Ascending aorta (tissue), 2 donors: Measurements from ENCODE around the gene KRTAP10-6. TPM values are rescaled to one million over a fixed set of nuclear protein-coding genes. Genes with fewer than 3 reads are reported as not detected.
"Not testable (repeated sequence)": the region's sequence is repeated elsewhere in the genome, so short reads cannot be mapped to it uniquely, and the experiment has no call there.

Experiments
- DNase-seq, 2 donors: peaks; one replicate each; pipeline ENCODE4 v3.0.0-alpha.2; 2019; ENCODE audit warnings: low spot score in 2 of 2
- H3K27ac ChIP-seq, 2 donors: fragments of 200-600 bp; sonication (generic); one replicate each; pipeline ENCODE4 v1.5.1; 2016 to 2017; ENCODE audit warnings: mild to moderate bottlenecking in 1 of 2
- H3K27me3 ChIP-seq: fragments of 200-600 bp; sonication (generic); one replicate; pipeline ENCODE4 v1.5.1; 2017
- H3K36me3 ChIP-seq, 2 donors: fragments of 200-600 bp; sonication (generic); one replicate each; pipeline ENCODE4 v1.5.1; 2016
- H3K4me1 ChIP-seq, 2 donors: fragments of 200-600 bp; sonication (generic); one replicate each; pipeline ENCODE4 v1.5.1; 2016 to 2017; ENCODE audit warnings: mild to moderate bottlenecking in 1 of 2
- H3K4me3 ChIP-seq, 2 donors: fragments of 200-600 bp; sonication (generic); one replicate each; pipeline ENCODE4 v1.5.1; 2016 to 2017; ENCODE audit warnings: mild to moderate bottlenecking in 1 of 2
- H3K9me3 ChIP-seq, 2 donors: fragments of 200-600 bp; sonication (generic); one replicate each; pipeline ENCODE4 v1.5.1; 2016
- CTCF ChIP-seq, 3 experiments: fragments of 200-600 bp in 2 of 3; fragments of 450-650 bp in 1 of 3; sonication (generic) in 2 of 3; IDR thresholded peaks; one replicate each; pipeline ENCODE4 v1.5.1; 2016 to 2019; ENCODE audit warnings: antibody characterized with exemption in 3 of 3, mild to moderate bottlenecking in 1 of 3, moderate library complexity in 1 of 3
- intact Hi-C: fragments of 100-400 bp; cut with DNase I; formaldehyde crosslinking; loops from one replicate; pipeline ENCODE4 v1.15.1; 2023
- total RNA-seq: library from RNA; depleted of rRNA; stranded (reverse); fragments of >200 nt; gene quantifications from one replicate; pipeline ENCODE4 v1.1.0, GENCODE V29; 2016

KRTAP10-6 gene
- total RNA-seq, 1 donor from 2014 or later = not detected

GRCh38 chr21:44582055-44582454, 10.2 kb downstream of the KRTAP10-6 start:
- DNase-seq = no peak
- Histone ChIP-seq H3K4me3 (no peak overlapping the region), H3K27me3 (no peaks in the 10 kb centered on the region), H3K9me3 (peaks cover 7 to 9% of the 10 kb centered on the region in 2 donors), H3K4me1 (no peaks in the 10 kb centered on the region), H3K27ac (no peak overlapping the region), H3K36me3 (no peaks in the 10 kb centered on the region)
- TF ChIP-seq CTCF (IDR thresholded peaks at IDR 0.05) = no peak
- intact Hi-C loops = no loop called here

- Histone ChIP-seq H3K4me1 (no peaks in the 10 kb centered on the region), H3K36me3 (no peaks in the 10 kb centered on the region), H3K9me3 (peaks cover 7 to 14% of the 10 kb centered on the region in 2 donors), H3K27me3 (no peaks in the 10 kb centered on the region), H3K27ac (no peak overlapping the region), H3K4me3 (no peak overlapping the region)
- TF ChIP-seq CTCF (IDR thresholded peaks at IDR 0.05) = no peak
- intact Hi-C loops = no loop called here
- DNase-seq = no peak
These were observed 11.1 kb downstream of the KRTAP10-6 start for GRCh38 chr21:44581158-44581557.

GRCh38 chr21:44580231-44580821, 12.0 kb downstream of the KRTAP10-6 start, which contains the start of gene KRTAP10-5:
KRTAP10-5 (minus strand) TSS chr21:44580604; CDS start chr21:44580578, 26 bp downstream.
- H3K4me3 ChIP-seq, H3K27me3 ChIP-seq, intact Hi-C loops, H3K27ac ChIP-seq, H3K36me3 ChIP-seq, H3K4me1 ChIP-seq, DNase-seq: not testable (repeated sequence)
- peaks cover 7 to 14% of the 10 kb centered on the region in 2 donors for H3K9me3 ChIP-seq

GRCh38 chr21:44579833-44580144, 12.5 kb downstream of the KRTAP10-6 start:
- Histone ChIP-seq H3K9me3 (peaks cover 7 to 14% of the 10 kb centered on the region in 2 donors), H3K4me3 (no peak overlapping the region), H3K4me1 (no peaks in the 10 kb centered on the region), H3K27ac (no peak overlapping the region), H3K27me3 (no peaks in the 10 kb centered on the region), H3K36me3 (no peaks in the 10 kb centered on the region)
- intact Hi-C loops = no loop called here
- no peak for TF ChIP-seq CTCF (IDR thresholded peaks at IDR 0.05)
- no peak for DNase-seq

GRCh38 chr21:44579056-44579832, 13.1 kb downstream of the KRTAP10-6 start:
- H3K27ac ChIP-seq = no peak overlapping the region
- no peak overlapping the region for H3K4me3 ChIP-seq
- peaks cover 7 to 14% of the 10 kb centered on the region in 2 donors for H3K9me3 ChIP-seq
- no peaks in the 10 kb centered on the region for H3K27me3 ChIP-seq
- DNase-seq = no peak
- intact Hi-C loops = no loop called here
- H3K36me3 ChIP-seq = no peaks in the 10 kb centered on the region
- no peaks in the 10 kb centered on the region for H3K4me1 ChIP-seq
- TF ChIP-seq CTCF (IDR thresholded peaks at IDR 0.05) = no peak

- intact Hi-C loops = no loop called here
- TF ChIP-seq CTCF (IDR thresholded peaks at IDR 0.05) = no peak
- H3K27me3 ChIP-seq = no peaks in the 10 kb centered on the region
- H3K4me3 ChIP-seq = no peak overlapping the region
- H3K4me1 ChIP-seq = no peaks in the 10 kb centered on the region
- H3K27ac ChIP-seq = no peak overlapping the region
- peaks cover 7 to 14% of the 10 kb centered on the region in 2 donors for H3K9me3 ChIP-seq
- no peaks in the 10 kb centered on the region for H3K36me3 ChIP-seq
- no peak for DNase-seq
These were observed 13.8 kb downstream of the KRTAP10-6 start for GRCh38 chr21:44578371-44579055.
